Loucy (cell line): Measurements from ENCODE around the gene HIGD2A.

Experiments used
- H2AFZ ChIP-seq: fragments of 200-600 bp; sonication (generic); 2 replicates; pipeline ENCODE4 v1.6.0; 2016; ENCODE audit warnings: antibody characterized with exemption, mild to moderate bottlenecking, low read length, moderate library complexity
- H3F3A ChIP-seq: fragments of 200-600 bp; 2 replicates; pipeline ENCODE4 v1.6.0; 2016; ENCODE audit warnings: antibody characterized with exemption, low read depth, mild to moderate bottlenecking
- H3K27me3 ChIP-seq: fragments of 200-600 bp; sonication (generic); 2 replicates; pipeline ENCODE4 v1.6.1; 2014; ENCODE audit warnings: low read length, mild to moderate bottlenecking; ENCODE audit not compliant: insufficient read depth, poor library complexity, severe bottlenecking
- H3K36me3 ChIP-seq: fragments of 200-600 bp; sonication (generic); 2 replicates; pipeline ENCODE4 v1.6.1; 2016; ENCODE audit warnings: low read length; ENCODE audit not compliant: insufficient read depth
- H3K4me1 ChIP-seq: fragments of 200-600 bp; sonication (generic); 2 replicates; pipeline ENCODE4 v1.5.1; 2014; ENCODE audit warnings: low read length, mild to moderate bottlenecking; ENCODE audit not compliant: insufficient read depth, poor library complexity, severe bottlenecking
- H3K4me2 ChIP-seq: fragments of 200-600 bp; sonication (generic); 2 replicates; pipeline ENCODE4 v1.6.0; 2014; ENCODE audit warnings: antibody characterized with exemption, low read length, low read depth, mild to moderate bottlenecking; ENCODE audit not compliant: poor library complexity, severe bottlenecking
- H3K4me3 ChIP-seq: fragments of 200-600 bp; sonication (generic); 2 replicates; pipeline ENCODE4 v1.5.1; 2014; ENCODE audit warnings: low read length, mild to moderate bottlenecking, mixed read lengths; ENCODE audit not compliant: poor library complexity, severe bottlenecking
- H3K79me2 ChIP-seq: fragments of 200-600 bp; sonication (generic); 2 replicates; pipeline ENCODE4 v1.6.1; 2014; ENCODE audit warnings: low read length; ENCODE audit not compliant: insufficient read depth
- H3K9ac ChIP-seq: fragments of 200-600 bp; sonication (generic); 2 replicates; pipeline ENCODE4 v1.6.0; 2014; ENCODE audit warnings: mild to moderate bottlenecking, low read depth, low read length, moderate library complexity; ENCODE audit not compliant: poor library complexity, severe bottlenecking
- H3K9me2 ChIP-seq: fragments of 200-600 bp; sonication (generic); replicated peaks from 2 replicates; pipeline ENCODE4 v1.6.1; 2016; ENCODE audit warnings: low read depth, low read length, mixed read lengths
- H3K9me3 ChIP-seq: fragments of 200-600 bp; sonication (generic); 2 replicates; pipeline ENCODE4 v1.6.1; 2014; ENCODE audit warnings: mild to moderate bottlenecking, antibody characterized with exemption, low read length, low read depth; ENCODE audit not compliant: insufficient read depth
- H4K20me1 ChIP-seq: fragments of 200-600 bp; sonication (generic); 2 replicates; pipeline ENCODE4 v1.6.0; 2014; ENCODE audit warnings: antibody characterized with exemption, low read length, mild to moderate bottlenecking; ENCODE audit not compliant: insufficient read depth, poor library complexity, severe bottlenecking
- EZH2phosphoT487 ChIP-seq: fragments of 200-600 bp; IDR thresholded peaks from 2 replicates; pipeline ENCODE4 v1.6.1; 2018; ENCODE audit warnings: antibody characterized with exemption, mild to moderate bottlenecking, moderate library complexity, borderline replicate concordance
- TF ChIP-seq, protein P1 (sequence below): fragments of 200-600 bp; sonication (generic); conservative IDR thresholded peaks from 2 replicates; pipeline ENCODE4 v1.5.1; 2014; ENCODE audit warnings: mild to moderate bottlenecking, antibody characterized with exemption, low read length

The HIGD2A gene

DNA sequence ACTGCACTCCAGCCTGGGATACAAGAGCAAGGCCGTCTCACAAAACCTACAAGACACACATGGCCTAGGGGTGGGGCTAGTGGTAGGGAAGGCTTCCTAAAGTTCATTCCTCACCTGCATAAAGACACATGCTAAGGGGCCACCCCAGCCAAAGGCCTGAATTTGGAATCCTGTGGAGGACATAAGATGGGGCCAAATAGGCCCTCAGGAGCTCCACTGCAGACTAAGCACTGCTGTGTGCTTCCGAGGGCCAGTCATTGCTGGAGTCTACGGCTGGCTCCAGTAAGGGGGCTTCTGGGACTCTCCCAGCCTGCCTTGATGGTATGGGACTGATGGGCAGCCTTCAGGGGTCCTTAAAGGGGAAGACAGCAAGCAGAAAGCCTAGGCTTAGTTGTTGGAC lies 5.8 kb upstream of the HIGD2A start:
- H3K9me3 ChIP-seq = no peaks in the 10 kb centered on the region
- no peak overlapping the region for H3K4me2 ChIP-seq
- H3F3A ChIP-seq = no peaks in the 10 kb centered on the region
- no peaks in the 10 kb centered on the region for H4K20me1 ChIP-seq
- no peak for TF ChIP-seq EZH2phosphoT487
- TF ChIP-seq, protein P1, sequence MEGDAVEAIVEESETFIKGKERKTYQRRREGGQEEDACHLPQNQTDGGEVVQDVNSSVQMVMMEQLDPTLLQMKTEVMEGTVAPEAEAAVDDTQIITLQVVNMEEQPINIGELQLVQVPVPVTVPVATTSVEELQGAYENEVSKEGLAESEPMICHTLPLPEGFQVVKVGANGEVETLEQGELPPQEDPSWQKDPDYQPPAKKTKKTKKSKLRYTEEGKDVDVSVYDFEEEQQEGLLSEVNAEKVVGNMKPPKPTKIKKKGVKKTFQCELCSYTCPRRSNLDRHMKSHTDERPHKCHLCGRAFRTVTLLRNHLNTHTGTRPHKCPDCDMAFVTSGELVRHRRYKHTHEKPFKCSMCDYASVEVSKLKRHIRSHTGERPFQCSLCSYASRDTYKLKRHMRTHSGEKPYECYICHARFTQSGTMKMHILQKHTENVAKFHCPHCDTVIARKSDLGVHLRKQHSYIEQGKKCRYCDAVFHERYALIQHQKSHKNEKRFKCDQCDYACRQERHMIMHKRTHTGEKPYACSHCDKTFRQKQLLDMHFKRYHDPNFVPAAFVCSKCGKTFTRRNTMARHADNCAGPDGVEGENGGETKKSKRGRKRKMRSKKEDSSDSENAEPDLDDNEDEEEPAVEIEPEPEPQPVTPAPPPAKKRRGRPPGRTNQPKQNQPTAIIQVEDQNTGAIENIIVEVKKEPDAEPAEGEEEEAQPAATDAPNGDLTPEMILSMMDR = no peak
- H3K79me2 ChIP-seq = peaks cover 22% of the 10 kb centered on the region
- H3K27me3 ChIP-seq = no peaks in the 10 kb centered on the region
- peaks cover 4% of the 10 kb centered on the region; the same call in 1 of the 2 replicates for H3K36me3 ChIP-seq
- no peak overlapping the region for H3K9ac ChIP-seq
- no peaks in the 10 kb centered on the region for H3K9me2 ChIP-seq
- no peak overlapping the region for H3K4me3 ChIP-seq
- no peak overlapping the region for H2AFZ ChIP-seq
- H3K4me1 ChIP-seq = peaks cover 6% of the 10 kb centered on the region

DNA sequence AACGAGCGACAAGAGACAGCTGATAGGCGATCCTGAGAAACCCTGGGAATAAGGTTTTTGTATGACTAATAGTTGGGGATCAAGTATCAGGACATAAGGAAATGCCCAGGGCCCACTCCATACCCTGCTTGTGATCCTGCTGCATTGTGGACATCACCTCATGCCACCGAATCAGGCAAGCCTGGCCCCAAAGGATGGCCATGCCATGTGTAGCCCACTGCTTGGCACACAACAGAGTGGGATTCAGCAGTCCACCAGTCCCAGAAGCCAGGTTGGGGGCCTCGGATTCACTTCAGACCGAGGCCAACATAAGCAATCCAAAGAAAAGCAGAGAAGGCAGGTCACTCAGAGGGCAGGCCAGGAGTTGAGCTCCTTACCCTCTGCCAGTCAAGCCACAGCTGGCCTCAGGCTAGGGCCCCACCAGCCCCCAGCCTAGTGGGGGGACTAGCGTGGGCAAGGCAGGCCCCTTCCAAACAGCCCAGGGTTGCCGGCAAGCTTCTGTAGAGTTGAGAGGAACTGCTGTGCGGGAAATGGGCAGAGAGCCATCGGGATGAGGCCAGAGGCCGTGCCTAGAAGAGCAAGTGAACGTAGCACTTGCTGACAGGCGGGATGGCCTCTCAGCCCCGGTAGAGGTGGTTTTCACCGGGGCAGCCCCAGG lies 5.2 kb upstream of the HIGD2A start:
- H3K4me3 ChIP-seq = no peak overlapping the region
- no peak overlapping the region for H3K4me2 ChIP-seq
- no peaks in the 10 kb centered on the region for H3K9me3 ChIP-seq
- H3K9ac ChIP-seq = no peak overlapping the region
- H3K36me3 ChIP-seq = peaks cover 4% of the 10 kb centered on the region; the same call in 1 of the 2 replicates
- peaks cover 29% of the 10 kb centered on the region for H3K79me2 ChIP-seq
- TF ChIP-seq, protein P1 = no peak
- TF ChIP-seq EZH2phosphoT487 = no peak
- no peaks in the 10 kb centered on the region for H3K27me3 ChIP-seq
- no peaks in the 10 kb centered on the region for H4K20me1 ChIP-seq
- no peaks in the 10 kb centered on the region for H3F3A ChIP-seq
- H2AFZ ChIP-seq = no peak overlapping the region
- H3K9me2 ChIP-seq = no peaks in the 10 kb centered on the region
- peaks cover 6% of the 10 kb centered on the region for H3K4me1 ChIP-seq

DNA sequence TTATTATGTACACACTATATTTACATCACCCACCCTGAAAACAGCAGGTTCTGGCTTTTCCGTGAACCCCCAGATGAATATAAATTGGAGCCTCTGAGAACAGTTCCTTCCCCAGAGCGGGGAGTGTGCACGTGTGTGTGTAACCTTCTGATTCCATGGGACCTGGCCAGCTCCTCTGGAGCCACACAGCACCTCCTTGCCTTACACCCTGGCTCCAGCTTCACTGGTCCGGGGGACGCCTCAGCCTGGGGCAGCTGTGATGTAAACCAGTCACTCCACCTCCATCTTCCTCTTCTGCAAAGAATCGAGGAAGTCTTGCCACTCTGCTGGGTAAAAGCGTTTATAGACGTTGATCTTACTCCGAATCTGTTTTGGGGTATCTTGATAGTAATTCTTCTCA lies 4.6 kb upstream of the HIGD2A start:
- Histone ChIP-seq H3K27me3 (no peaks in the 10 kb centered on the region), H4K20me1 (no peaks in the 10 kb centered on the region), H3K9ac (no peak overlapping the region), H3K36me3 (peaks cover 4% of the 10 kb centered on the region; the same call in 1 of the 2 replicates), H3K4me3 (no peak overlapping the region), H3K79me2 (peaks cover 29% of the 10 kb centered on the region), H2AFZ (no peak overlapping the region), H3K9me2 (no peaks in the 10 kb centered on the region), H3K9me3 (no peaks in the 10 kb centered on the region), H3K4me1 (peaks cover 6% of the 10 kb centered on the region), H3K4me2 (no peak overlapping the region), H3F3A (no peaks in the 10 kb centered on the region)
- TF ChIP-seq EZH2phosphoT487 = no peak
- TF ChIP-seq, protein P1 = no peak
